ENCODE data around the gene MRGPRE.

MRGPRE gene

DNA sequence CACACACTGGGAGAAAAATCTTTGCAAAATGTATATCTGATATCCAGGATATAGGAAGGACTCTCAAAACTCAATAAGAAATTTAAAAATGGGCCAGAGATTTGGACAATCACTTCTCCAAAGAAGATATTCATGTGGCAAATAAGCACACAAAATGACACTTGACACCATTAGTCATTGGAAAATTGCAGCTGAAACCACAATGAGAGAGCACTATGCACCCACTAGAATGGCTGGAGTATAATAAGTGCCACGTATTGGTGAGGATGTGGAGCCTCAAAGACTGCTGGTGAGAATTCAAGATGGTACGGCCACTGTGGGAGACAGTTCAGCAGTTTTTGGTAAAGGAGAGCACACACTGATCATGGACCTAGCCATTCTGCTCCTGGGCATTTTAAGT, 54.3 kb downstream of the MRGPRE start:
- TF ChIP-seq, protein P1, sequence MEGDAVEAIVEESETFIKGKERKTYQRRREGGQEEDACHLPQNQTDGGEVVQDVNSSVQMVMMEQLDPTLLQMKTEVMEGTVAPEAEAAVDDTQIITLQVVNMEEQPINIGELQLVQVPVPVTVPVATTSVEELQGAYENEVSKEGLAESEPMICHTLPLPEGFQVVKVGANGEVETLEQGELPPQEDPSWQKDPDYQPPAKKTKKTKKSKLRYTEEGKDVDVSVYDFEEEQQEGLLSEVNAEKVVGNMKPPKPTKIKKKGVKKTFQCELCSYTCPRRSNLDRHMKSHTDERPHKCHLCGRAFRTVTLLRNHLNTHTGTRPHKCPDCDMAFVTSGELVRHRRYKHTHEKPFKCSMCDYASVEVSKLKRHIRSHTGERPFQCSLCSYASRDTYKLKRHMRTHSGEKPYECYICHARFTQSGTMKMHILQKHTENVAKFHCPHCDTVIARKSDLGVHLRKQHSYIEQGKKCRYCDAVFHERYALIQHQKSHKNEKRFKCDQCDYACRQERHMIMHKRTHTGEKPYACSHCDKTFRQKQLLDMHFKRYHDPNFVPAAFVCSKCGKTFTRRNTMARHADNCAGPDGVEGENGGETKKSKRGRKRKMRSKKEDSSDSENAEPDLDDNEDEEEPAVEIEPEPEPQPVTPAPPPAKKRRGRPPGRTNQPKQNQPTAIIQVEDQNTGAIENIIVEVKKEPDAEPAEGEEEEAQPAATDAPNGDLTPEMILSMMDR (IDR thresholded peaks at IDR 0.05; ENCODE audit: low read depth, low read length, poor library complexity, severe bottlenecking) = no peak
- no peak for TF ChIP-seq EZH2phosphoT487 (IDR thresholded peaks at IDR 0.05; ENCODE audit: borderline replicate concordance, low read length)
- H3K27ac ChIP-seq (ENCODE audit: low read depth, low read length) = no peak overlapping the region
- no peaks in the 10 kb centered on the region for H3K4me1 ChIP-seq (ENCODE audit: control insufficient read depth, low read length)
- no peaks in the 10 kb centered on the region for H4K20me1 ChIP-seq (ENCODE audit: control insufficient read depth, insufficient read depth, low read depth, low read length)
- no peak overlapping the region for H3K4me2 ChIP-seq (ENCODE audit: low read length)
- peaks cover 12% of the 10 kb centered on the region for H3K9me3 ChIP-seq (ENCODE audit: control insufficient read depth, insufficient read depth, low read length)
- H3K9me2 ChIP-seq (replicated peaks; ENCODE audit: control insufficient read depth, low read length) = no peaks in the 10 kb centered on the region
- no peaks in the 10 kb centered on the region for H3K79me2 ChIP-seq (ENCODE audit: control insufficient read depth, low read length)
- no peaks in the 10 kb centered on the region for H3F3A ChIP-seq (ENCODE audit: control insufficient read depth, insufficient read depth)
- H3K36me3 ChIP-seq (ENCODE audit: control insufficient read depth, low read length) = no peaks in the 10 kb centered on the region
- H3K27me3 ChIP-seq (ENCODE audit: control insufficient read depth, low read length) = no peaks in the 10 kb centered on the region
- H3K4me3 ChIP-seq (ENCODE audit: low read length) = no peak overlapping the region
